ENCODE data around the gene ZBTB24.
A peak's percentile ranks its signal among the peaks of the same experiment; 100 is the strongest.

The ZBTB24 gene

DNA sequence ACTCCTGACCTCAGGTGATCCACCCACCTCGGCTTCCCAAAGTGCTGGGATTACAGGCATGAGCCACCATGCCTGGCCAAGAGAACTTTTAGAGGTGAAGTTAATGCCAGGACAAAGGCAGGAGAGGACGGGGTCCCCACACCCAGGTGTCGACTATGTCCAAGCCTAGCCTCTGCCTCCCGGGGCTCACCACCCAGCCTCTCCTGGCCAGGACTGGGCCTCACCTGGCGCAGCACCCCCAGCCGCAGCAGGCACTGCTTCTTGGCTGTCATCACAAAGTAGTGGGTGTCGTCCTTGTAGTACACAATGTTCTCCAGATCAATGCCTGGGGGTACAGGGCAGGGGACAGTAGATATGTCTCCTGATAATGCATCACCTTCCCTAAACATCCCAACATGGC is 31.6 kb downstream of the ZBTB24 start:
- DNase-seq (ENCODE audit: low read depth in 2 of 2) = no peak

DNA sequence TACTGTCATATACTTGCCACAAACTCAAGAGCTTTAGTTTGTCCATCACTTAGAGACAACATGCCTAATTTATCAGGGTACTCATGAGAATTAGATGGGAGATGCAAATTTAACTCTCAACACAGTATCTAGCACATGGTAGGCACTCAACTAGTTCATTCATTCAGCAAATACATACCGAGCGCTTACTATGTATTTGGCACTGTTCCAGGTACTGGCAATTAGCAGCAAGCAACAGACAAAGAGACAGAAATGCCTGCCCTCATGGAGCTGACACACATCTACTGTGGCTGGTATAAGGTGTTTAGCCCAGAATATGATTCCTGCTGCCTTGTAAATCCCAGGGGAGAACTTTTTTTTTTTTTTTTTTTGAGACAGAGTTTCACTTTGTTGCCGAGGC is 32.2 kb downstream of the ZBTB24 start:
- no peak for DNase-seq (ENCODE audit: low read depth in 2 of 2)

DNA sequence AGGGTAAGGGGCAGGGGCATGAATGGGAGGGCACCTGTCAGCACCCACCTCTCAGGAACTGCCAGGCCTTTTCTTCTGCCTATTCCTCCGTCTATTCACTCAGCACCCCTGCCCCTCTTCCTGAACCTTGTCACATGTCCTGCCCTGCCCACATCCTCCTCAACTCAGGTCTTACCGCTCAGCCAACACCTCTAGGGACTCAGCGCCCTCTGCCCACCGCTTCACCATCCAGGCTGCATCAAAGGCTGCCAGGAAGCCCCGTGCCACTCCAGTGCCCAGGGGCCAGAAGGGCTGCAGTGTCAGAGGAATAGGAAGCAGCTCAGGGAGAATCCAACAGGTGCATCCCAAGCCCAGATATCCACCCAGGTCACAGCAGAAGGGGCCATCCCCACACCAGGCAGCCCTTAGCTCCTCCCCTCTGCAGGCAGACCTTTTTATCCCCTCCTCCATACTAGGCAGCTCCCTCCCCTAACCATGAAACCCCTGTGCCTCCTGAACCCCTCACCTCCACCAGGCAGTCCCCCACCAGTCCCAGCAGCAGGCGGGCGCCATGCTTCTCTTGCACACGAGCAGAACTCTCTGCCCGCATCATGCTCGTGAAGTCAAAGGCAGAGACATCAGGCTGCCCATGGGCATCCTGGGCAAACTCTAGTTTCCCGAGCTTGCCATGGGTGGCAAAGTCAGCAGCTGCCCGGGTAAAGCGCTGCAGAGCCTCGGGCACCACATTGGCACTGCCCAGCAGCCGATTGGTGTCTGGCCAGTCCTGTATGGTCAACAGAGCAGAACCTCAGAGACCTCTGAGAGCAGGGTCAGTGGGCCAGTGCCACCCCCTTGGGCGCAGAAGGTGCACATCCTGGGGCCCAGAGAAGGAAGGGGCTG is 33.0 kb downstream of the ZBTB24 start:
- no peak for DNase-seq (ENCODE audit: low read depth in 2 of 2)

- no peak for DNase-seq (ENCODE audit: low read depth in 2 of 2)
Observed at GRCh38 chr6:109449064-109449794, 33.8 kb downstream of the ZBTB24 start.

DNA sequence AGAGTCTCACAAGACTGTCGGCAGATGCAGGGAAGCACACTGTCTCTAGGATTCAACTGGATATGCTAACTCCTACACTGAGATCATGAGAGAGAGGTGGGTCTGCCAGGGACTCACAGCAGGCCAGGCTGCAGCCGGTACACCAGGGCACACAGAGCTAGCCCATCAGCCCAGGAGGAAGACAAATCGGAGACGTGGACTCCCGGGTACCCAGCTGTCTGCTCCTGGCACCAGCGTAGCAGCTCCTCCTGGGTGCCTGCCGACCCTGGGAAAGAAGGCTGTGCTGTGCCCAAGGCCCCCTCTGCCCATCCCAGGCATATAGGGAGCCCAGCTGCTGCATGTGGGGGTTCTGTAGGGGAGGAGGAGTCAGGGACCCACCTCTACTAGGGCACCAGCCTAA is 34.4 kb downstream of the ZBTB24 start:
- DNase-seq (ENCODE audit: low read depth in 2 of 2) = no peak

- DNase-seq (ENCODE audit: low read depth in 2 of 2) = no peak
Observed at GRCh38 chr6:109447878-109448555, 35.0 kb downstream of the ZBTB24 start.

DNA sequence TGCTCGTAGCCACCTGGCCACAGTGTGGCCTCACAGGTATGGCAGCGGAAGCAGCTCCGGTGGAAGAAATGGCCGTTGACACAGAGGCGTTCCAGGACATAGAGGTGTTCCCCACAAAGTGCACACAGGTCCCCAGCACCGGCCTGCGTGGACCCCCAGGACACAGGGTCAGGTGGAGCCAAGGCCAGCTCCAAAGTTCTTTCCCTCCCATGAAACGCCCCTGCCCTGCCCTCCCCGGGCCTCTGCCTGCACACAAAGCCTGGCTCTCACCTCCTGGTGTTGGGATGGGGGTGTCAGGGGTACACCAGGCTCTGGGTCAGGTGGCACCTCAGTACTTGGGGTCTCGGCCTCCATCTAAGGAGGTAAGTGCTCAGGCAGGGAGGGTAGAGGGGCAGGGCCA is 35.9 kb downstream of the ZBTB24 start:
- no peak for DNase-seq (ENCODE audit: low read depth in 2 of 2)

DNA sequence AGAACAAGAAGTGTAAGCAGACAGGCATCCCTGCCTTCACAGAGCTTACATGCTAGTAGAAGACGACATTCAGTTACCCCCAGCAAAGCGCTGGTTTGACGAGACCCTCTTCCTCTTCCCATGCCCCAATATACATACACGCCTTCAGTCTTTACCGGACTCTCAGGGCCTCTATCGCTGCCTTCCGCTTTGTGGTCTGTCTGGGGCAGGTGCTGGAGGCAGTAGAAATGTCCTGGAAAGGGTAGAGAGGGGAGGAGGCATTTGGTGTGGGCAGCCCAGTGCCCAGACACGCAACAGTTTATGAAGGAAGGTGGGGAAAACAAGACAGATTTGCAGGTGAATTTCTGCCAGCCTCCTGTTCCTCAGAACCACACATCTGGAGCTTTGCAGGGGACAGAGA is 36.5 kb downstream of the ZBTB24 start:
- no peak for DNase-seq (ENCODE audit: low read depth in 2 of 2)

DNA sequence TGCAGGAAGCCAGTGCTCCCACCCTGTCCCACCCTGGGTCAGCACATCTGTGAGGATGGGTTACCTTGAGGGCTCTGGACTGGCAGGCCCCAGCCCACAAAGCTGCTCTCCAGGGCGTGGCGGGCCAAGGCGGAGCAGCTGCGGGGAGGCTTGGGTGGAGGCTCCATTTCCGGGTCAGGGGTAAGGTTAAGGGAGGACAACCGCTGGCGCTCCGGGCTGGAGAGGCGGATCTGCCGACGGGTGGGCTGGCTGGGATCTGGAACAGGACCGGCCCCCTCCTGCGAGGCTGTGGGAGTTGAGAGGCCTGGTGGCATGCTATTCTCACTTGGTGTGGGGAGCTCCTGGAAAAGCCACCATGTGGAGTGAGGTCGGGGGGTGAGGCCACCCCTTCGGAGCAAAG is 36.9 kb downstream of the ZBTB24 start:
- no peak for DNase-seq (ENCODE audit: low read depth in 2 of 2)

DNA sequence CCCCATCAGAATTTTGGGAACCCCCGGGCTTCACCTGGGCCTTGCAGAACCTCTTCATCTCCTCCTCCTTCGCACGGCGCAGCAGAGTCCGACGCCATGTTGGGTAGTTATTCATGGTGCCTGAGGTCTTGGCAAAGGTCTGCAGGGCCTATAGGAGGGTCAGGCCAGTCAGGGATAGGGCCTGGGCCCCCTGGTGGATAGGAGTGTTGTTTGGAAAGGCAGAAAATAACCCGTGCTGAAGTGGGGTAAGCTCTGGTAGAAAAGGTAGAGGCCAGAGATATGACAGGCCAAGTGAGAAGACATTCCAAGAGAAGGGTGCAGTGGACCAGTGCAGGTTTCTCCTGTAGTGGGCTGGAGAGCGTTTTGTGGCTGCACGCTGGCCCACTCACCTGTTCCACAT is 37.6 kb downstream of the ZBTB24 start:
- no peak for DNase-seq (ENCODE audit: low read depth in 2 of 2)

- DNase-seq (ENCODE audit: low read depth in 2 of 2) = no peak
Observed at GRCh38 chr6:109443425-109443950, 39.5 kb downstream of the ZBTB24 start.

DNA sequence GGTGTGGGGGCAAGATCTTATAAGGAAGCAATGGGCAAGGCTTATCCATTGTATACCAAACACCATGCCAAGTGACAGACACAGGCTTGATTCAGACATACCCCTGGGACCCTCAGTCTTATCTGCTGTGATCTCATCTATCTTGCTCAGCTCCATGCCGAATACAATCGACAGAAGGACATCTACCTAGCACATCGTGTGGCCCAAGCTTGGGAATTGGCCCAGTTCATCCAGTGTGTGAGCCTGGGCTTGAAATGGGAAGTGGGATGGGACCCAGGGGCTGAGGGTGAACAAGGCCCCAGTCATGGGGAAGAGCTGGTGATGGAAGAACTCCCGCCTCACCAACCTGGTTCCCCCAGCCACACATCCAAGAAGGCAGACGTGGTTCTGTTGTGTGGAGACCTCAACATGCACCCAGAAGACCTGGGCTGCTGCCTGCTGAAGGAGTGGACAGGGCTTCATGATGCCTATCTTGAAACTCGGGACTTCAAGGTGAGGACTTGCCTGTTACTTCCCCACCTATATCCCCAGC is 40.6 kb downstream of the ZBTB24 start:
- DNase-seq (ENCODE audit: low read depth in 2 of 2) = no peak

DNA sequence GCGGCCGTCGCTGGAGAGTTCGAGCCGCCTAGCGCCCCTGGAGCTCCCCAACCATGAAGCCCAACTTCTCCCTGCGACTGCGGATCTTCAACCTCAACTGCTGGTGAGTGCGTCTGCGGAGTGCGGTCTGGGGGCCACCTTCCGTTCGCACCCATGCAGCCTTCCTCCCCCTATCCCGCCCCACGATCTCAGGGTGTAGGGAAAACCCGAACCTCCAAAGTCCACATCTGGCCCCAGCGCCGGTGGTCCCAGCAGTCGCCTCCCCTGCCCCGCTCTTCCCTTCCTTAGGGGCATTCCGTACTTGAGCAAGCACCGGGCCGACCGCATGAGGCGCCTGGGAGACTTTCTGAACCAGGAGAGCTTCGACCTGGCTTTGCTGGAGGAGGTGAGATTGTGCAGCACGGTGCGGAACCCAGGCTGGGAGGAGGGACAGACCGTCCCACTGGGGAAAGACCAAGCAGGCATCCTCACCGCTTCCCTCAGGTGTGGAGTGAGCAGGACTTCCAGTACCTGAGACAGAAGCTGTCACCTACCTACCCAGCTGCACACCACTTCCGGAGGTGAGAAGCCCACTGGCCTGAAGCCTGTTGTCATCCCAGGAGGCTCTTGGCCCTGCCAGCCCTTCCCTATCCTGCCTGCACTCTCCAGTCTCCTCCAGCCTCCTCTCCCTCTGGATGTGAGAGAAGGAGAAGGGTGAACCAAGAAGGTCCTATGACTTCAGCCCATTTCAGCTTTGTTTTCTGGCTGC is 41.8 kb downstream of the ZBTB24 start:
- no peak for DNase-seq (ENCODE audit: low read depth in 2 of 2)

DNA sequence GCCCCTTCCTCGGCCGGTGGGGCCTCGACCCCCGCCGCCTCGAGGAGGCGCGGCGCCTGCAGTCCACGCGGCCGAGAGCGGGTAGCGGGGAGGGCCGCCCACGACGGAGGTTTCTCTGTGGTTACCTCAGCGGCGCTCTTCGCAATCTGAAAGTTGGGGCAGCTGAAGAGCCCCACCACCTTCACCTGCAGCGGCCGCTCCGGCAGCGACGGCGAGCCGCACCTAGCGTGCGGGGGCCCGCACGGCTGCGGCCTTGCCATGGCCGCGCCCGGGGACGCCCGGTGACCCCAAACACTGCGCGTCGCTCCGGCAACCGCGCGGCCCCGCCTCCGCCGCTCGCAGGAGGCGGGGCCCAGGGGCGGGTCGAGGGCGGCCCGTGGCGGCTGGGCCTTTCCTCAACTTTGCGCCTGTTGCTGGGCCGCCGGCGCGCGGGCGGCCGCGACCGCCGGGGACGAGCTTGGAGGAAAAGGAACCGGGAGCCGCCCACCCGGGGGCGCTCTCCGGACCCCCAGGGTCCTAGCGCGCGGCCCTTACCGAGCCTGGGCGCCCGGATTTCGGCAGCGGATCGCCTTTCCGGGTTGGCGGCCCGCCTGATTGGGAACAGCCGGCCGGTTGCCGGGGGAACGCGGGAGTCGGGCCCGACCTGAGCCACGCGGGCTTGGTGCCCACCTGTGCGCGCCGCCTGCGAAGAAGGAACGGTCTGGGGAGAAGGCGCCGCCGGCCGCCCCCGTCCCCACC is 42.5 kb downstream of the ZBTB24 start, which contains the start of the genes PPIL6 and SMPD2:
Gene PPIL6, minus strand, starts transcription at position 298 of the 738 bp plus-strand sequence. Its CDS starts 38 bp downstream, at position 260.
Gene SMPD2, plus strand, starts transcription at position 394 of the 738 bp plus-strand sequence. CDS start 398 bp downstream, outside the sequence.
- DNase-seq (ENCODE audit: low read depth in 2 of 2) = peak; percentile 52 to 61

DNA sequence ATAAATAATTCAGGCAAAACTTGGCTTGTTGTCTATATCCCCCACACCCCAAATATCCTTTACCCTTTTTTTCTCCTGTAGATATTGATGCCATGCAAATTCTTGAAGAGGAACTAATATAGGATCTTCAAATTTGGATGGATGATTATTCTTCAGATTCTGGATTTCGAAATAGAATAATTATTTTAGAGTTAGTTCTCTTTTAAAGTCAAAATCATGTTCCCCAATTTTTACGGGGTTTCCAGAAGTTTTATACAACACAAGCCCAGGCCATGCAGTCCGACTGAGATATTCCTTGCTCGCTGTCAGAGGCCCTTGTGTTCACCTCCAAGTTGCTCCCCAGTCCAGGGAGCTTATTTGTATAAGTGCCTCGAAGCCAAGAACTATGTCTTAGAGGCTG is 47.0 kb downstream of the ZBTB24 start:
- no peak for DNase-seq (ENCODE audit: low read depth in 2 of 2)

DNA sequence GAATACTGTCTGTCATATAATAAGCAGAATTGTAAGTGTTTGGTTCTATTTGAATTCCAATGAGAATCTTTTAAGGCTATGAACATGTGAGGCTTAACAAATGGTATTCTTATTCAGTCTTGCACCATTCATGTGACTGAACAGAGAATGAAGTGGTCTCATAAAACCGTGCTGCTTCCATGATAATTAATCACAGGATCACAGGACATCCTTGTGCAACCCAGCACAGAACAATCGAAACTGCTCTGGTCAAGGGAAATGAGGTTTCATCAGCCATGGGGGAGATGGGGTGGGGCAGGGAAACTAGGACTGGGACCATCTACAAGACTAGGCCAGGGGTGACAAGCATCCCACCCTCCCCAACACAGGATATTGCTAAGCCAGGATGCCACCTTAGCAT is 48.6 kb downstream of the ZBTB24 start:
- no peak for DNase-seq (ENCODE audit: low read depth in 2 of 2)

- DNase-seq (ENCODE audit: low read depth in 2 of 2) = no peak
Observed at GRCh38 chr6:109429496-109429895, 53.5 kb downstream of the ZBTB24 start.

GRCh38 chr6:109428889-109429477 is 54.0 kb downstream of the ZBTB24 start:
- DNase-seq (ENCODE audit: low read depth in 2 of 2) = no peak

DNA sequence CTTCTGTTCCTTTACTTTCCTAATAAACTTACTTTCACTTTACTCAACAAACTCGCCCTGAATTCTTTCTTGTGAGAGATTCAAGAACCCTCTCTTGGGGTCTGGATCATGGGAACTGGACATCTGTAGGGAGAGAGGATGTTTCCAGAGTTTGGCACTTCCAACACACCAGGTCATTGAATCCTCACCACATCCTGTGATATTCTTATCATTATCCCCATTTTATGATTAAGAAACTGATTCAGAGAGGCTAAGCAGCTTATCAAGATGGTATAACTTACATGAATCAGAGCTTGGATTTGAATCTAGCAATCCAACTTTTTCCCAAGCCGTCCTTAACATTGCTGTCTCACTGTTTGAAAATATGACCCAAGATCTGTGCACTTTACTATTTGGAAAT is 58.1 kb downstream of the ZBTB24 start:
- no peak for DNase-seq (ENCODE audit: low read depth in 2 of 2)

- no peak for DNase-seq (ENCODE audit: low read depth in 2 of 2)
Observed at GRCh38 chr6:109421184-109421583, 61.8 kb downstream of the ZBTB24 start.

Measured in activated CD4-positive, alpha-beta T cell treated with anti-CD3 and anti-CD28 coated beads for 24 hours (primary cell).